SK-N-SH (cell line): ENCODE data around the gene PTPN2. TPM values are rescaled to one million over a fixed set of nuclear protein-coding genes. Genes with fewer than 3 reads are reported as not detected.
A peak's percentile ranks its signal among the peaks of the same experiment; 100 is the strongest.

Experiments used
- CTCF ChIA-PET: fragments of 300-600, 350-600 bp; formaldehyde crosslinking; extraction: SDS; loops from one replicate; lab custom pipeline; 2021; lab: Yijun Ruan, JAX
- POLR2A ChIA-PET: fragments of 350-600 bp; sonication (Branson Sonifier 250); formaldehyde crosslinking; extraction: SDS; loops from one replicate; lab custom pipeline; 2020; ENCODE audit warnings: antibody characterized with exemption, inconsistent platforms; lab: Yijun Ruan, JAX
- DNase-seq: peaks from one replicate; pipeline ENCODE4 v3.0.0; 2012
- H2AFZ ChIP-seq: fragments of 200-600 bp; sonication (generic); 2 replicates; pipeline ENCODE4 v1.8.1; 2016; ENCODE audit warnings: antibody characterized with exemption, mild to moderate bottlenecking, low read depth
- H3F3A ChIP-seq: fragments of 200-600 bp; sonication (generic); replicated peaks from 2 replicates; pipeline ENCODE3; 2016; ENCODE audit warnings: antibody characterized with exemption, mild to moderate bottlenecking; ENCODE audit not compliant: insufficient read depth
- H3K27ac ChIP-seq, 2 experiments: fragments of 200-500 bp in 1 of 2; fragments of 200-600 bp in 1 of 2; sonication (Bioruptor generic) in 1 of 2; sonication (generic), shearing (Covaris generic) in 1 of 2; 2 replicates each; pipeline versions ENCODE4 v1.5.1 to v1.6.1; 2014 to 2016; ENCODE audit warnings: low read depth in 2 of 2, inconsistent platforms in 1 of 2, low read length in 1 of 2, mild to moderate bottlenecking in 1 of 2, mixed read lengths in 1 of 2
- H3K27me3 ChIP-seq: fragments of 200-600 bp; sonication (generic), shearing (Covaris generic); 2 replicates; pipeline ENCODE4 v1.6.1; 2016; ENCODE audit warnings: mixed run types; ENCODE audit not compliant: insufficient read depth
- H3K36me3 ChIP-seq, 2 experiments: fragments of 200-500 bp in 1 of 2; fragments of 200-600 bp in 1 of 2; sonication (Bioruptor generic) in 1 of 2; sonication (generic) in 1 of 2; replicated peaks in 1 of 2; 2 replicates each; pipeline versions ENCODE3 to v1.5.1; 2014 to 2016; ENCODE audit warnings: low read length in 1 of 2, mild to moderate bottlenecking in 1 of 2; ENCODE audit not compliant: insufficient read depth in 2 of 2, control insufficient read depth in 1 of 2
- H3K4me1 ChIP-seq, 2 experiments: fragments of 200-500 bp in 1 of 2; fragments of 200-600 bp in 1 of 2; sonication (Bioruptor generic) in 1 of 2; sonication (generic), shearing (Covaris generic) in 1 of 2; 2 replicates each; pipeline versions ENCODE4 v1.5.1 to v1.6.1; 2014 to 2016; ENCODE audit warnings: low read depth in 1 of 2, low read length in 1 of 2, mixed run types in 1 of 2; ENCODE audit not compliant: insufficient read depth in 2 of 2, control insufficient read depth in 1 of 2
- H3K4me2 ChIP-seq: fragments of 200-600 bp; sonication (generic), shearing (Covaris generic); 2 replicates; pipeline ENCODE4 v1.6.1; 2017; ENCODE audit warnings: mixed run types
- H3K4me3 ChIP-seq, 2 experiments: fragments of 200-500 bp in 1 of 2; fragments of 200-600 bp in 1 of 2; sonication (Bioruptor generic) in 1 of 2; sonication (generic), shearing (Covaris generic) in 1 of 2; 2 replicates each; pipeline versions ENCODE4 v1.5.1 to v1.8.1; 2014 to 2016; ENCODE audit warnings: low read depth in 2 of 2, inconsistent platforms in 1 of 2, low read length in 1 of 2, mild to moderate bottlenecking in 1 of 2, mixed read lengths in 1 of 2, moderate library complexity in 1 of 2
- H3K79me2 ChIP-seq: fragments of 200-600 bp; sonication (generic); 2 replicates; pipeline ENCODE4 v1.8.1; 2017; ENCODE audit warnings: mild to moderate bottlenecking; ENCODE audit not compliant: insufficient read depth
- H3K9ac ChIP-seq: fragments of 200-600 bp; sonication (generic); 2 replicates; pipeline ENCODE4 v1.6.1; 2017; ENCODE audit warnings: mixed run types
- H3K9me2 ChIP-seq: fragments of 200-600 bp; sonication (generic); 2 replicates; pipeline ENCODE4 v1.6.1; 2017; ENCODE audit warnings: mixed run types
- H3K9me3 ChIP-seq: fragments of 200-600 bp; sonication (generic); 2 replicates; pipeline ENCODE4 v1.6.1; 2017; ENCODE audit warnings: mixed run types, mild to moderate bottlenecking, moderate library complexity
- H4K20me1 ChIP-seq: fragments of 200-600 bp; sonication (generic); 2 replicates; pipeline ENCODE4 v1.6.1; 2017; ENCODE audit warnings: mild to moderate bottlenecking, mixed run types; ENCODE audit not compliant: insufficient read depth
- ELF1 ChIP-seq: IDR thresholded peaks from 2 replicates; pipeline ENCODE4 v1.4.0; 2012
- FOSL2 ChIP-seq: IDR thresholded peaks from 2 replicates; pipeline ENCODE4 v1.4.0; 2012; ENCODE audit warnings: low read depth, mild to moderate bottlenecking, moderate library complexity, borderline replicate concordance
- FOXJ3 ChIP-seq: sonication (generic); formaldehyde crosslinking; IDR thresholded peaks from 2 replicates; pipeline ENCODE4 v1.5.1; 2020; ENCODE audit warnings: mild to moderate bottlenecking, missing genetic modification reagents
- FOXM1 ChIP-seq: IDR thresholded peaks from 2 replicates; pipeline ENCODE4 v1.4.0; 2012; ENCODE audit warnings: low read depth, mild to moderate bottlenecking
- MAX ChIP-seq: IDR thresholded peaks from 2 replicates; pipeline ENCODE4 v1.4.0; 2012; ENCODE audit warnings: low read depth
- MEF2A ChIP-seq: IDR thresholded peaks from 2 replicates; pipeline ENCODE4 v1.4.0; 2012; ENCODE audit warnings: low read depth, borderline replicate concordance
- NFIC ChIP-seq: IDR thresholded peaks from 2 replicates; pipeline ENCODE4 v1.4.0; 2012; ENCODE audit warnings: borderline replicate concordance
- RXRA ChIP-seq: IDR thresholded peaks from 2 replicates; pipeline ENCODE4 v1.4.0; 2012; ENCODE audit warnings: low read depth, mild to moderate bottlenecking, borderline replicate concordance
- TAF1 ChIP-seq: IDR thresholded peaks from 2 replicates; pipeline ENCODE4 v1.6.1; 2012; ENCODE audit warnings: low read depth, mild to moderate bottlenecking, low read length, moderate library complexity, borderline replicate concordance
- TEAD4 ChIP-seq: IDR thresholded peaks from 2 replicates; pipeline ENCODE4 v1.4.0; 2012; ENCODE audit warnings: mild to moderate bottlenecking, borderline replicate concordance; ENCODE audit not compliant: insufficient read depth
- USF2 ChIP-seq: fragments of 150-350 bp; IDR thresholded peaks from 2 replicates; pipeline ENCODE4 v1.6.1; 2017; ENCODE audit warnings: antibody characterized with exemption, low read length, low read depth, borderline replicate concordance
- WGBS: methylation state at CpG from one replicate; pipeline ENCODE4 v1.1.6; 2017; ENCODE audit warnings: low lambda C conversion rate; 5-methylcytosine and 5-hydroxymethylcytosine counted together
- polyA plus RNA-seq, 3 experiments: library from polyadenylated mRNA; depleted of rRNA; stranded (reverse); fragments of >200 nt; gene quantifications; 2 replicates each; pipeline ENCODE4 v1.2.3, GENCODE V29; 2012
- TF ChIP-seq, protein P1 (sequence below): fragments of 150-350 bp; IDR thresholded peaks from 2 replicates; pipeline ENCODE4 v1.6.1; 2016; ENCODE audit warnings: mild to moderate bottlenecking, low read depth, low read length
- TF ChIP-seq, protein P2 (sequence below): IDR thresholded peaks from 2 replicates; pipeline ENCODE4 v1.4.0; 2012; ENCODE audit warnings: low read depth, borderline replicate concordance
- TF ChIP-seq, protein P3 (sequence below): IDR thresholded peaks from 2 replicates; pipeline ENCODE4 v1.6.1; 2012; ENCODE audit warnings: mild to moderate bottlenecking, low read depth, low read length, moderate library complexity

The PTPN2 gene
- polyA plus RNA-seq, 1 of the 3 experiments (the other 2 are of a cell fraction): 11.2 TPM

DNA sequence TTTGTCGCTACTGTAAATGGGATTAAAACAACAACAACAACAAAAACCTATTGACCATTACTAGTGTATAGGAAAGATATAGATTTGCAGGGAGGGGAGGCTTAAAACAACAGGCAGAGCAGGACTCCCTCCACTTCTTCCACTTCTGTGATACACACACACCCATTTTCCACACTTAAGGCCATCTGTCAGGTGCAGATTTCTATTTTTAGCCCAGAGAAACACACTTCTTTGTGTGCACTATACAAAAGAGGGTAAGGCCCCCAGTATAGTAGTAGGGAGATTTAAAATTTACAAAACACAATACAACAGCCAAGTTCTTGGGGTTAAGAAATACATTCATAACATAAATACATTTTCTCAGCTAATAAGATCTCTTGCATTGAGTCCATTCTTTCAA lies 22.4 kb downstream of the PTPN2 start:
- Histone ChIP-seq H4K20me1 (no peaks in the 10 kb centered on the region), H3K9ac (no peak overlapping the region), H3K27ac (peak overlapping the region in 1 of 2 experiments; percentile 23; a peak in 1 of 4 replicates), H3K9me2 (no peaks in the 10 kb centered on the region), H3K4me3 (no peak overlapping the region), H3K9me3 (no peaks in the 10 kb centered on the region), H3K4me1 (no peaks in the 10 kb centered on the region; a peak in 1 of 4 replicates), H3F3A (no peaks in the 10 kb centered on the region), H3K27me3 (no peaks in the 10 kb centered on the region), H3K79me2 (peaks cover 28% of the 10 kb centered on the region), H2AFZ (no peak overlapping the region), H3K36me3 (no peaks in the 10 kb centered on the region), H3K4me2 (no peak overlapping the region)
- ChIA-PET POLR2A (no interaction called here), CTCF (interaction anchor here (1.7 kb wide), 1 partner anchor 33 kb away, joined by 3 read pairs; no protein-coding TSS in a partner anchor)
- TF ChIP-seq, protein P1, sequence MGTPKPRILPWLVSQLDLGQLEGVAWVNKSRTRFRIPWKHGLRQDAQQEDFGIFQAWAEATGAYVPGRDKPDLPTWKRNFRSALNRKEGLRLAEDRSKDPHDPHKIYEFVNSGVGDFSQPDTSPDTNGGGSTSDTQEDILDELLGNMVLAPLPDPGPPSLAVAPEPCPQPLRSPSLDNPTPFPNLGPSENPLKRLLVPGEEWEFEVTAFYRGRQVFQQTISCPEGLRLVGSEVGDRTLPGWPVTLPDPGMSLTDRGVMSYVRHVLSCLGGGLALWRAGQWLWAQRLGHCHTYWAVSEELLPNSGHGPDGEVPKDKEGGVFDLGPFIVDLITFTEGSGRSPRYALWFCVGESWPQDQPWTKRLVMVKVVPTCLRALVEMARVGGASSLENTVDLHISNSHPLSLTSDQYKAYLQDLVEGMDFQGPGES: no peak
- TF ChIP-seq TAF1 (no peak), FOXM1 (no peak), RXRA (no peak), NFIC (no peak)
- no peak for DNase-seq
- 100% methylated on average over 1 of the region's 1 CpG for WGBS

DNA sequence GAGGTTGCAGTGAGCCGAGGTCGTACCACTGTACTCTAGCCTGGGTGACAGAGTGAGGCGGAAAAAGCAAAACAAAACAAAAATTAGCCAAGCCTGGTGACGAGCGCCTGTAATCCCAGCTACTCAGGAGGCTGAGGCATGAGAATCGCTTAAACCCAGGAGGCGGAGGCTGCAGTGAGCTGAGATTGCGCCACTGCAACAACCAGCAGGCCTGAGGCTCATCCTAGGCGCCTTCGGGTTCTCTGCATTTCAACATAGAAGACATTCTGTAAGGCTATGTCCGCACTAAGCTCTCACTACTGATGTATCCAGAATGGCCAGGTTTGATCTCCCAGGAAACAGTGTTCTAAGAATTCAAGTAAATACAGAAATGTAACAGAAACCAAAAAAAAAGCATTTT lies 23.5 kb downstream of the PTPN2 start:
- CTCF ChIA-PET: interaction anchor here (0.7 to 0.9 kb wide), 2 partner anchors 60 to 953 kb away, joined by 3 to 5 read pairs; no protein-coding TSS in a partner anchor
- POLR2A ChIA-PET: no interaction called here
- H3K9me2 ChIP-seq: no peaks in the 10 kb centered on the region

More for the DNA sequence above, 23.5 kb downstream of the PTPN2 start:
- Histone ChIP-seq H3K9ac (no peak overlapping the region), H3K36me3 (no peaks in the 10 kb centered on the region), H2AFZ (no peak overlapping the region), H3K27me3 (no peaks in the 10 kb centered on the region), H3K79me2 (peaks cover 20% of the 10 kb centered on the region), H3K27ac (no peak overlapping the region), H3K4me2 (no peak overlapping the region), H3F3A (no peaks in the 10 kb centered on the region), H4K20me1 (no peaks in the 10 kb centered on the region), H3K4me1 (no peaks in the 10 kb centered on the region; a peak in 1 of 4 replicates), H3K4me3 (no peak overlapping the region), H3K9me3 (no peaks in the 10 kb centered on the region)
- TF ChIP-seq USF2 (no peak), FOSL2 (no peak), ELF1 (no peak), MAX (no peak), TEAD4 (no peak), FOXJ3 (CRISPR knock-in tag) (no peak), FOXM1 (no peak), MEF2A (no peak)
- TF ChIP-seq, protein P1: no peak
- TF ChIP-seq, protein P2, sequence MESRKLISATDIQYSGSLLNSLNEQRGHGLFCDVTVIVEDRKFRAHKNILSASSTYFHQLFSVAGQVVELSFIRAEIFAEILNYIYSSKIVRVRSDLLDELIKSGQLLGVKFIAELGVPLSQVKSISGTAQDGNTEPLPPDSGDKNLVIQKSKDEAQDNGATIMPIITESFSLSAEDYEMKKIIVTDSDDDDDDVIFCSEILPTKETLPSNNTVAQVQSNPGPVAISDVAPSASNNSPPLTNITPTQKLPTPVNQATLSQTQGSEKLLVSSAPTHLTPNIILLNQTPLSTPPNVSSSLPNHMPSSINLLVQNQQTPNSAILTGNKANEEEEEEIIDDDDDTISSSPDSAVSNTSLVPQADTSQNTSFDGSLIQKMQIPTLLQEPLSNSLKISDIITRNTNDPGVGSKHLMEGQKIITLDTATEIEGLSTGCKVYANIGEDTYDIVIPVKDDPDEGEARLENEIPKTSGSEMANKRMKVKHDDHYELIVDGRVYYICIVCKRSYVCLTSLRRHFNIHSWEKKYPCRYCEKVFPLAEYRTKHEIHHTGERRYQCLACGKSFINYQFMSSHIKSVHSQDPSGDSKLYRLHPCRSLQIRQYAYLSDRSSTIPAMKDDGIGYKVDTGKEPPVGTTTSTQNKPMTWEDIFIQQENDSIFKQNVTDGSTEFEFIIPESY: no peak
- TF ChIP-seq, protein P3, sequence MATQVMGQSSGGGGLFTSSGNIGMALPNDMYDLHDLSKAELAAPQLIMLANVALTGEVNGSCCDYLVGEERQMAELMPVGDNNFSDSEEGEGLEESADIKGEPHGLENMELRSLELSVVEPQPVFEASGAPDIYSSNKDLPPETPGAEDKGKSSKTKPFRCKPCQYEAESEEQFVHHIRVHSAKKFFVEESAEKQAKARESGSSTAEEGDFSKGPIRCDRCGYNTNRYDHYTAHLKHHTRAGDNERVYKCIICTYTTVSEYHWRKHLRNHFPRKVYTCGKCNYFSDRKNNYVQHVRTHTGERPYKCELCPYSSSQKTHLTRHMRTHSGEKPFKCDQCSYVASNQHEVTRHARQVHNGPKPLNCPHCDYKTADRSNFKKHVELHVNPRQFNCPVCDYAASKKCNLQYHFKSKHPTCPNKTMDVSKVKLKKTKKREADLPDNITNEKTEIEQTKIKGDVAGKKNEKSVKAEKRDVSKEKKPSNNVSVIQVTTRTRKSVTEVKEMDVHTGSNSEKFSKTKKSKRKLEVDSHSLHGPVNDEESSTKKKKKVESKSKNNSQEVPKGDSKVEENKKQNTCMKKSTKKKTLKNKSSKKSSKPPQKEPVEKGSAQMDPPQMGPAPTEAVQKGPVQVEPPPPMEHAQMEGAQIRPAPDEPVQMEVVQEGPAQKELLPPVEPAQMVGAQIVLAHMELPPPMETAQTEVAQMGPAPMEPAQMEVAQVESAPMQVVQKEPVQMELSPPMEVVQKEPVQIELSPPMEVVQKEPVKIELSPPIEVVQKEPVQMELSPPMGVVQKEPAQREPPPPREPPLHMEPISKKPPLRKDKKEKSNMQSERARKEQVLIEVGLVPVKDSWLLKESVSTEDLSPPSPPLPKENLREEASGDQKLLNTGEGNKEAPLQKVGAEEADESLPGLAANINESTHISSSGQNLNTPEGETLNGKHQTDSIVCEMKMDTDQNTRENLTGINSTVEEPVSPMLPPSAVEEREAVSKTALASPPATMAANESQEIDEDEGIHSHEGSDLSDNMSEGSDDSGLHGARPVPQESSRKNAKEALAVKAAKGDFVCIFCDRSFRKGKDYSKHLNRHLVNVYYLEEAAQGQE: no peak
- no peak for DNase-seq
- WGBS: 96% methylated on average over 11 of the region's 11 CpGs
